Measurements from ENCODE around the gene KRTAP1-3. TPM values are rescaled to one million over a fixed set of nuclear protein-coding genes. Genes with fewer than 3 reads are reported as not detected.

KRTAP1-3 gene
- total RNA-seq, 4 donors from 2014 or later, result not detected

Other genes with a start within 250 kb of the KRTAP1-3 start
- gene KRT28, start 234.9 kb downstream of the KRTAP1-3 start, total RNA-seq, result not detected
- gene KRT10, start 212.3 kb downstream of the KRTAP1-3 start, total RNA-seq, result 10 to 100 TPM in 2 of 4 donors, 1 to 10 TPM in 1, under 1 TPM in 1; 0.20 to 21.9 (median 9.4) TPM
- not detected for gene KRT12, start 167.7 kb downstream of the KRTAP1-3 start, total RNA-seq
- 1 to 10 TPM in 1 of 4 donors, not detected in 3; 2.7 TPM for gene KRT20, start 149.6 kb downstream of the KRTAP1-3 start, total RNA-seq
- gene KRT23, start 97.2 kb downstream of the KRTAP1-3 start, total RNA-seq, result under 1 TPM in 1 of 4 donors, not detected in 3; 0.42 TPM
- not detected for gene KRT39, start 67.9 kb downstream of the KRTAP1-3 start, total RNA-seq
- gene KRT40, start 50.5 kb downstream of the KRTAP1-3 start, total RNA-seq, result not detected
- not detected for gene KRTAP3-3, start 40.7 kb downstream of the KRTAP1-3 start, total RNA-seq
- not detected for gene KRTAP3-2, start 35.0 kb downstream of the KRTAP1-3 start, total RNA-seq
- not detected for gene KRTAP3-1, start 25.7 kb downstream of the KRTAP1-3 start, total RNA-seq
- gene KRTAP1-5, start 7.7 kb downstream of the KRTAP1-3 start, total RNA-seq, result not detected
- gene KRTAP1-4, start 4.7 kb downstream of the KRTAP1-3 start, total RNA-seq, result not detected
- not detected for gene KRTAP1-1, start 6.6 kb upstream of the KRTAP1-3 start, total RNA-seq
- gene KRTAP2-1, start 12.4 kb upstream of the KRTAP1-3 start, total RNA-seq, result not detected
- gene KRTAP2-2, start 20.4 kb upstream of the KRTAP1-3 start, total RNA-seq, result not detected
- gene KRTAP2-3, start 25.2 kb upstream of the KRTAP1-3 start, total RNA-seq, result not detected
- gene KRTAP2-4, start 31.0 kb upstream of the KRTAP1-3 start, total RNA-seq, result not detected
- gene KRTAP4-7, start 49.3 kb upstream of the KRTAP1-3 start, total RNA-seq, result not detected
- not detected for gene KRTAP4-8, start 63.3 kb upstream of the KRTAP1-3 start, total RNA-seq
- gene KRTAP4-16, start 67.3 kb upstream of the KRTAP1-3 start, total RNA-seq, result not detected
- gene KRTAP4-9, start 70.5 kb upstream of the KRTAP1-3 start, total RNA-seq, result not detected
- not detected for gene KRTAP4-11, start 83.5 kb upstream of the KRTAP1-3 start, total RNA-seq
- not detected for gene KRTAP4-12, start 89.3 kb upstream of the KRTAP1-3 start, total RNA-seq
- not detected for gene KRTAP4-6, start 105.7 kb upstream of the KRTAP1-3 start, total RNA-seq
- gene KRTAP4-5, start 115.0 kb upstream of the KRTAP1-3 start, total RNA-seq, result not detected
- gene KRTAP4-4, start 125.9 kb upstream of the KRTAP1-3 start, total RNA-seq, result not detected
- not detected for gene KRTAP4-3, start 133.3 kb upstream of the KRTAP1-3 start, total RNA-seq
- not detected for gene KRTAP4-2, start 143.3 kb upstream of the KRTAP1-3 start, total RNA-seq
- not detected for gene KRTAP4-1, start 150.0 kb upstream of the KRTAP1-3 start, total RNA-seq
- not detected for gene KRTAP9-1, start 155.0 kb upstream of the KRTAP1-3 start, total RNA-seq
- not detected for gene KRTAP9-2, start 191.8 kb upstream of the KRTAP1-3 start, total RNA-seq
- gene KRTAP9-3, start 197.6 kb upstream of the KRTAP1-3 start, total RNA-seq, result not detected
- not detected for gene KRTAP9-8, start 203.1 kb upstream of the KRTAP1-3 start, total RNA-seq
- not detected for gene KRTAP9-4, start 214.8 kb upstream of the KRTAP1-3 start, total RNA-seq
- gene KRTAP9-9, start 220.5 kb upstream of the KRTAP1-3 start, total RNA-seq, result not detected
- not detected for gene KRTAP9-6, start 230.5 kb upstream of the KRTAP1-3 start, total RNA-seq
- gene KRTAP9-7, start 240.8 kb upstream of the KRTAP1-3 start, total RNA-seq, result not detected